ENCODE measurements around the gene PRUNE2. TPM values are rescaled to one million over a fixed set of nuclear protein-coding genes. Genes with fewer than 3 reads are reported as not detected.

Gene PRUNE2
- total and polyA plus RNA-seq, 9 of the 15 experiments (the other 6 are each of a cell fraction or from before 2014, with no cell fraction given) = 0.05 to 0.45 (median 0.18) TPM; not detected in 1

GRCh38 chr9:76667521-76667957 is 238.4 kb downstream of the PRUNE2 start (continued):
- TF ChIP-seq TRIM25 (IDR thresholded peaks at IDR 0.05; ENCODE audit: borderline replicate concordance) (no peak), PHF21A (IDR thresholded peaks at IDR 0.05; ENCODE audit: borderline replicate concordance, low read depth) (no peak), E2F4 (CRISPR knock-in tag; IDR thresholded peaks at IDR 0.05; ENCODE audit: low read depth) (no peak), ZNF511 (CRISPR knock-in tag; IDR thresholded peaks at IDR 0.05) (no peak), POLR2AphosphoS5 (IDR thresholded peaks at IDR 0.05; ENCODE audit: control insufficient read depth, insufficient read depth, low read depth, low read length) (peak; percentile 76), USF1 (CRISPR knock-in tag; IDR thresholded peaks at IDR 0.05) (no peak), MYC (IDR thresholded peaks at IDR 0.05; ENCODE audit: low read depth, low read length) (no peak), MYC (CRISPR knock-in tag; IDR thresholded peaks at IDR 0.05; ENCODE audit: borderline replicate concordance, low read depth) (no peak), MTA3 (IDR thresholded peaks at IDR 0.05; ENCODE audit: borderline replicate concordance) (no peak), U2AF2 (optimal IDR thresholded peaks at IDR 0.05; ENCODE audit: low read depth, low read length) (no peak), MECOM (CRISPR knock-in tag; IDR thresholded peaks at IDR 0.05) (no peak), HDAC3 (IDR thresholded peaks at IDR 0.05; ENCODE audit: borderline replicate concordance, partially characterized antibody) (no peak)
- TF ChIP-seq, protein P1, sequence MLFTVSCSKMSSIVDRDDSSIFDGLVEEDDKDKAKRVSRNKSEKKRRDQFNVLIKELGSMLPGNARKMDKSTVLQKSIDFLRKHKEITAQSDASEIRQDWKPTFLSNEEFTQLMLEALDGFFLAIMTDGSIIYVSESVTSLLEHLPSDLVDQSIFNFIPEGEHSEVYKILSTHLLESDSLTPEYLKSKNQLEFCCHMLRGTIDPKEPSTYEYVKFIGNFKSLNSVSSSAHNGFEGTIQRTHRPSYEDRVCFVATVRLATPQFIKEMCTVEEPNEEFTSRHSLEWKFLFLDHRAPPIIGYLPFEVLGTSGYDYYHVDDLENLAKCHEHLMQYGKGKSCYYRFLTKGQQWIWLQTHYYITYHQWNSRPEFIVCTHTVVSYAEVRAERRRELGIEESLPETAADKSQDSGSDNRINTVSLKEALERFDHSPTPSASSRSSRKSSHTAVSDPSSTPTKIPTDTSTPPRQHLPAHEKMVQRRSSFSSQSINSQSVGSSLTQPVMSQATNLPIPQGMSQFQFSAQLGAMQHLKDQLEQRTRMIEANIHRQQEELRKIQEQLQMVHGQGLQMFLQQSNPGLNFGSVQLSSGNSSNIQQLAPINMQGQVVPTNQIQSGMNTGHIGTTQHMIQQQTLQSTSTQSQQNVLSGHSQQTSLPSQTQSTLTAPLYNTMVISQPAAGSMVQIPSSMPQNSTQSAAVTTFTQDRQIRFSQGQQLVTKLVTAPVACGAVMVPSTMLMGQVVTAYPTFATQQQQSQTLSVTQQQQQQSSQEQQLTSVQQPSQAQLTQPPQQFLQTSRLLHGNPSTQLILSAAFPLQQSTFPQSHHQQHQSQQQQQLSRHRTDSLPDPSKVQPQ (CRISPR knock-in tag; IDR thresholded peaks at IDR 0.05; ENCODE audit: borderline replicate concordance) = no peak
- TF ChIP-seq, protein P2, sequence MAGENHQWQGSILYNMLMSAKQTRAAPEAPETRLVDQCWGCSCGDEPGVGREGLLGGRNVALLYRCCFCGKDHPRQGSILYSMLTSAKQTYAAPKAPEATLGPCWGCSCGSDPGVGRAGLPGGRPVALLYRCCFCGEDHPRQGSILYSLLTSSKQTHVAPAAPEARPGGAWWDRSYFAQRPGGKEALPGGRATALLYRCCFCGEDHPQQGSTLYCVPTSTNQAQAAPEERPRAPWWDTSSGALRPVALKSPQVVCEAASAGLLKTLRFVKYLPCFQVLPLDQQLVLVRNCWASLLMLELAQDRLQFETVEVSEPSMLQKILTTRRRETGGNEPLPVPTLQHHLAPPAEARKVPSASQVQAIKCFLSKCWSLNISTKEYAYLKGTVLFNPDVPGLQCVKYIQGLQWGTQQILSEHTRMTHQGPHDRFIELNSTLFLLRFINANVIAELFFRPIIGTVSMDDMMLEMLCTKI (IDR thresholded peaks at IDR 0.05; ENCODE audit: partially characterized antibody) = no peak
- TF ChIP-seq, protein P3, sequence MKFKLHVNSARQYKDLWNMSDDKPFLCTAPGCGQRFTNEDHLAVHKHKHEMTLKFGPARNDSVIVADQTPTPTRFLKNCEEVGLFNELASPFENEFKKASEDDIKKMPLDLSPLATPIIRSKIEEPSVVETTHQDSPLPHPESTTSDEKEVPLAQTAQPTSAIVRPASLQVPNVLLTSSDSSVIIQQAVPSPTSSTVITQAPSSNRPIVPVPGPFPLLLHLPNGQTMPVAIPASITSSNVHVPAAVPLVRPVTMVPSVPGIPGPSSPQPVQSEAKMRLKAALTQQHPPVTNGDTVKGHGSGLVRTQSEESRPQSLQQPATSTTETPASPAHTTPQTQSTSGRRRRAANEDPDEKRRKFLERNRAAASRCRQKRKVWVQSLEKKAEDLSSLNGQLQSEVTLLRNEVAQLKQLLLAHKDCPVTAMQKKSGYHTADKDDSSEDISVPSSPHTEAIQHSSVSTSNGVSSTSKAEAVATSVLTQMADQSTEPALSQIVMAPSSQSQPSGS (CRISPR knock-in tag; IDR thresholded peaks at IDR 0.05) = no peak

Measured in K562 (cell line).